Epithelial cell of prostate (primary cell): ENCODE results near the gene POLR2J.
A peak's percentile ranks its signal among the peaks of the same experiment; 100 is the strongest.

ENCODE experiments used
- DNase-seq: peaks from one replicate; pipeline ENCODE4 v3.0.0-alpha.2; 2011; ENCODE audit warnings: low read depth, low spot score
- H3K27ac ChIP-seq: fragments of 450-650 bp; 2 replicates; pipeline ENCODE4 v1.5.1; 2017; ENCODE audit warnings: mild to moderate bottlenecking

Gene POLR2J

DNA sequence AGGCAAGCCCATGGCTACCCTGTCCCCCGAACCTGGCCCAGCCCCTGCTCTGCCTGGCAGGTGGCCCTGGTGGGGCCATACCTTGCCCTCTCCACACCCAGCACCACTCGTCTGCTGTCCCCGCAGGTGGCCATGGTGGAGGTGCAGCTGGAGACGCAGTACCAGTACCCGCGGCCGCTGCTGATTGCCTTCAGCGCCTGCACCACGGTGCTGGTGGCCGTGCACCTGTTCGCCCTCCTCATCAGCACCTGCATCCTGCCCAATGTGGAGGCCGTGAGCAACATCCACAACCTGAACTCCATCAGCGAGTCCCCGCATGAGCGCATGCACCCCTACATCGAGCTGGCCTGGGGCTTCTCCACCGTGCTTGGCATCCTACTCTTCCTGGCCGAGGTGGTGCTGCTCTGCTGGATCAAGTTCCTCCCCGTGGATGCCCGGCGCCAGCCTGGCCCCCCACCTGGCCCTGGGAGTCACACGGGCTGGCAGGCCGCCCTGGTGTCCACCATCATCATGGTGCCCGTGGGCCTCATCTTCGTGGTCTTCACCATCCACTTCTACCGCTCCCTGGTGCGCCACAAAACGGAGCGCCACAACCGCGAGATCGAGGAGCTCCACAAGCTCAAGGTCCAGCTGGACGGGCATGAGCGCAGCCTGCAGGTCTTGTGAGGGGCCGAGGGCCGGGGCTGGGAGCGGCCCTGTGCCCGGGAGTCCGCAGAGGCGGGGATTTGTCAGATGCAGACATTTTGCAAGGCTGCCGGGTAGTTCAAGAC, 32.1 kb downstream of the POLR2J start:
- H3K27ac ChIP-seq, result no peak overlapping the region
- DNase-seq, result no peak

DNA sequence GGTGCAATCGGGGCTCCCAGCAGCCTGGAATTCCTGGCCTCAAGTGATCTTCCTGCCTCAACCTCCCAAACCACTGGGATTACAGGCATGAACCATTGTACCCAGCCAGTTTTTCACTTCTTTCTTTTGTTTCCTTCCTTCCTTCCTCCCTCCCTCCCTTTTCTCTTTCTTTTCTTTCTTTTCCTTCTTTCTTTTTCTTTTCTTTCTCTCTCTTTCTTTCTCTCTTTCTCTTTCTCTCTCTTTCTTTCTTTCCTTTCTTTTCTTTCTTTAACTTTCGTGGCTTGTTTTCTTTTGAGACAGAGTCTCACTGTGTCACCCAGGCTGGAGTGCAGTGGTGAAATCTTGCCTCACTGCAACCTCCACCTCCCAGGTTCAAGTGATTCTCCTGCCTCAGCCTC, 33.0 kb downstream of the POLR2J start:
- H3K27ac ChIP-seq, result no peak overlapping the region
- no peak for DNase-seq

- no peak for DNase-seq
- H3K27ac ChIP-seq, result no peak overlapping the region
Measured at GRCh38 chr7:102444961-102445673, 33.6 kb downstream of the POLR2J start.

- no peak for DNase-seq
- H3K27ac ChIP-seq, result no peak overlapping the region
Measured at GRCh38 chr7:102439963-102440795, 38.5 kb downstream of the POLR2J start.

- no peak overlapping the region for H3K27ac ChIP-seq
- no peak for DNase-seq
Measured at GRCh38 chr7:102436118-102436517, 42.6 kb downstream of the POLR2J start.

DNA sequence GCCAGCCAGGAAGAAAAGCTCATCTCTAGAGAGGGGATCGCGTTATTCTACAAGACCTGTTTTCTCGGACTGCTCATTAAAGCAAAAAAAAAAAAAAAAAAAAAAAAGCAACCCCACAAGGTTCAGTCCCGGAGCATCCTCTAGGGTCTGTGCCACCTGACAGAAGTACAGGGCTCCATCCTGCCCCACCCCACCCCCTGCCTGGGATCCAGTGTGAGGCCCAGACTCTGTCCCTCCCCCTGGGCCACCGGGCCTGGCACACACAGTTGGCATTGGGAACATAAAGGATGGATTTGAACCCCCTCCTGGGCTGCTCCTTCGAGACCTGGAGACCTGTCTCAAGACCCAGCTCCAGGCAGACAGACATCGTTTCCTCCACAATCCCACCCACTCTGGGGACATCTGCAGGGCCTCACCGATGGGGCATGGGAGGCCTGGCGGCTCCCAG, 44.7 kb downstream of the POLR2J start:
- no peak for DNase-seq
- no peak overlapping the region for H3K27ac ChIP-seq

DNA sequence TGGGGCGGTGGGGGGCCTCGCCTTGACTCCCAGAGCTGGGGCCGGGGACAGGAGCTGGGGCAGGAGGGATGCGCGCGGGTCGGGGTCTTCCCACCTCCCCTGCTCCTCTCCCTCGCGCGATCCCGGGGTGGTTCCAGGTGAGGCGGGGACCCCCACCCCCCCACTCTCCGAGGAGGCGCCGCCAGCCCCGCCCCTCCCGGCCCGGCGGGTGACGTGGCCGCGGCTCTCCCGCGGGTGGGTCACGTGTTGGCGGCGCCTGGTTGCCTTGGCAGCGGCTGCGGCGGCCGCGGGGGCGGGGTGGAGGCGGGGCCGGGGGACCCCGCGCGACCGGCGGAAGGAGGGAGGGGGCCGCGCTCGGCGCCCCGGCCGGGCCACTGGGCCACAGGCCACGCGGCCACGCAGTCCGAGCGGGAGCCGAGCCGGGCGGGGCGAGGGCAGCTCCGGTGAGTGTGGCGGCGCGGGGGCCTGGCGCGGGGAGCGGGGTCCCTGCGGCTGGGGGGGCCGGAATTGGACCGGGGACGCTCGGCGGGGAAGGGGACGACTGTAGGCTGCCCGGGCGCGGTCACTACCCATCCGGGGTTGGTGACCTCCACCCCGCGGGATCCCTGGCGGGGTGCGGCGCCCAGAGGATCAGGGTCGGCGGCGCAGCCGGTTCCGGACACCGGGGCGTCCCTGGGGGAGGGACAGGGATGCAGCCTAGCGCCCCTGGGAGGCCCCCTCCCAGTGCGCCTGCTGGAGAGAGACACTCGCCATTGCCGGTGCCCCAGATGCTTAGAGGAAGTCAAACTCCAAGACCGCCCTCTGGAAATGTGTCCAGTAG, 45.3 kb downstream of the POLR2J start, which contains the start of gene ORAI2:
TSS of gene ORAI2 (plus strand) at position 357 of the 820 bp plus-strand sequence. CDS start 5,382 bp downstream, outside the sequence.
- DNase-seq, result no peak
- peak within 1 kb of the TSS; percentile 76 for H3K27ac ChIP-seq

DNA sequence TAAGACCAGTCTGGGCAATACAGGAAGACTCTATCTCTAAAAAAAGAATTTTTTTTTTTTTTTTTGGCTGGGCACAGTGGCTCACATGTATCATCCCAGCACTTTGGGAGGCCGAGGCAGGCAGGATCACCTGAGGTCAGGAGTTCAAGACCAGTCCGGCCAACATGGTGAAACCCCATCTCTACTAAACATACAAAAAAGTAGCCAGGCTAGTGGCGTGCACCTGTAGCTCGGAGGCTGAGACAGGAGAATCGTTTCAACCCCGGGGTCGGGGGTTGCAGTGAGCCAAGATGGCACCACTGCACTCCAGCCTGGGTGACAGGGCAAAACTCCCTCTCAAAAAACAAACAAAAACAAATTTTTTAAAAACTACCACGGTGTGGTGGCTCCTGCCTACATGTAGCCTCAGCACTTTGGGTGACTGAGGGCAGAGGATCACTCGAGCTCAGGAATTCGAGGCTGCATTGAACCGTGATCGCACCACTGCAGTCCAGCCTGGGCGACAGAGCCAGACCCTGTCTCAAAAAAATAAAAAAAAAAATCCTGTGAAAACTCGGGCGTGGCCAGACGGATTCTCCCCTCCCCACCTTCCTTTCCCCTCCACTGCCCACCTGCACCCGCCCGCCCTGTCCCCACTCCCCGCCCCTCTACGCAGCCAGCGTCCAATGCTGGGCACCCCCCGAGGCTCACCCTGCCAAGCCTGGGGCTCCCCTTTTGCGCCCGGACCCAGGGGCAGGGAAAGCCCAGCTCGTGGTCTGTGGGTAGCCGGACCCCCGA, 46.1 kb downstream of the POLR2J start:
- no peak for DNase-seq

DNA sequence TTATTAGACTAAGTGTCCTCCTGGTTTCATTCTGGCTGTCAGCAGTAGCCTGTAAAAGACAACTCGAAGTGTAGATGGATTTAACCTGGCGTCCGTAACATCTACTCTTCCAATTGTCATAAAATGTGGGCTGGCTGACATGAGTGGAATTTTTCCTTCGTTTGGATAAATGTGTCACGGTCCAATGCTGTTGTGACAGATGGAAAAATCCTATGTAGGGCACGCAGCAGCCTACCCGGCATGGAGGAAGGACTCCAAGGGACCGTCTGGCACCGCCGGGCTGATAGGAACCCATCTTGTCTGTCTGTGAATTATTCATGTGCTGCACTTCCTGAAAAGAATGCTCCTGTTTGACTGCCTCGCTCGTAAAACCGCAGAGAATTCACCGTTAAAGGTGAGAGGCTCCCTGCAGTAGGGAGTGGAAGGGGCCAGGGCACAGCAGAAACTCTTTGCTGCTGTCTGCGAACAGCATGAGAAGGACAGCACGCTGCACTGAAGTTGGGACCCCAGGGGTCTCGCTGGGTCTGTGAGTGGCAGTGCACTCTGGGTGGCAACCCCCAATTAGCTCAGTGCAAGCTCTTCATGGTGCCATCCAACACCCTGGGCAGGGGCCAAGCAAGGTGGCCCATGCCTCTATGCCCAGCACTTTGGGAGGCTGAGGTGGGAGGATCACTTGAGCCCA, 47.0 kb downstream of the POLR2J start:
- DNase-seq, result no peak
- peak overlapping the region; percentile 76 for H3K27ac ChIP-seq

More for the DNA sequence above, 46.1 kb downstream of the POLR2J start:
- H3K27ac ChIP-seq, result peak overlapping the region; percentile 76

DNA sequence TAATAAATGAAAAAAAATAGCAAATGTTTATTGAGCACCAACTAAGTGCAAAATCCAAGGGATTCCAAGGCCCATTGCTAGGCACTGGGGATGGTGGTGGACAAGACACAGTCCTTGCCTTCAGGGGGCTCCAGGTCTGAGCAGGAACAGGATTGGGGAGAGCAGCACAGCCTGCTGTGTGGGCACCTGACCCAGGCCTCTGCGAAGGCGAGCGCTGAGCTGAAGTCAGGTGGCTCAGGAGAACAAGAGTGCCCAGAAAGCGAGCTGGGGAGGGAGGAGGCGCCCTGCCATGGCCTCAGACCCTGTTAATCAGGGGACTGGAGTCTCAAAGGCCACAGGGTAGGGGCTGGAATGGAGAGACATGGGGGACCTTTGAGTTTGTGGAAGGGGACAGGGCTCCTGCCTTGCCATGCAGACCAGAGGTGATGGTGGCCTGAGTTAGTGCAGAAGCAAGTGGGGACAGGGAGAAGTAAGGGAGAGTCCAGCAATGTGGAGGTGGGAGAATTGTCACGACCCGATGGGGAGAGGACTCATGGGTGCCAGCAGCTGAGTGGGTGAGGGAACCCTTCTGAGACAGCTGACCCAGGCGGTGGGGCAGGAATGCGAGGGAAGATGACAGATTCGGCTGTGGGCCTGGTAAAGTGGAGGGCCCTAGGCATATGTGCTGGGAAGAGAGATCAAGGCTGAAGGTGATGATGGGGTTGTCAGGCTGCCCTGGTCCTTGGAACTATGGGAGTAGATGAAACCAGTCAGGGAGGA, 49.4 kb downstream of the POLR2J start:
- DNase-seq, result no peak
- no peak overlapping the region for H3K27ac ChIP-seq

GRCh38 chr7:102427019-102427405, 51.7 kb downstream of the POLR2J start:
- H3K27ac ChIP-seq, result no peak overlapping the region
- DNase-seq, result no peak

GRCh38 chr7:102426268-102427018, 52.3 kb downstream of the POLR2J start:
- no peak overlapping the region for H3K27ac ChIP-seq
- DNase-seq, result no peak

DNA sequence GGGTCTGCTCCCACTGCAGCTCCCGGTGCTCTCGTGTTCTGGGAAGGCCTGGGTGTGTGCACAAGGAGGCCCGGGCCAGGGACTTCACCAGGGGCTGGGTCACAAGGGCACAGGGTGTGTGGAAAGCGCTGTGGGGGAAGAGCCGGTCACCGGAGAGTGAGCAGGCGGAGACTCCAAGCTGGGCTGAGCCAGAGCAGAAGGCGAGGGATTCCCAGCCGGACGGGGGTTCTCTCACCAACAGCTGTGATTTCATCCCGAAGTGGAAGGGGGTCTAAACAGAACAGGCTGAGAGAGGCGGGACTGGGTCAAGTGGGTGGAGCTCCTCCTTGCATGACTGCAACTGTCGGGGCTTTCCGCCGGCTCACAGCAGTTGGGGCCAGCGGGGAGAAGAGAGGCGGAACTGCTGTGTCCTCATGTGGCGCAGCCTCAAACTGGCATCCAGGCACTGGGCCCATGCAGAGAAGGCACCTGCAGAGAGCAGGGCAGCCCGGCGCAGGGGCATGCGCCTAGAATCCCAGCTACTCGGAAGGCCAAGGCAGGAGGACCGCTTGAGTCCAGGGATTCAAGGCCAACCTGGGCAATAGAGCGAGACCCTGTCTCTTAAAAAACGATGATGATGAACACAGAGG, 53.0 kb downstream of the POLR2J start:
- no peak for DNase-seq
- no peak overlapping the region for H3K27ac ChIP-seq

DNA sequence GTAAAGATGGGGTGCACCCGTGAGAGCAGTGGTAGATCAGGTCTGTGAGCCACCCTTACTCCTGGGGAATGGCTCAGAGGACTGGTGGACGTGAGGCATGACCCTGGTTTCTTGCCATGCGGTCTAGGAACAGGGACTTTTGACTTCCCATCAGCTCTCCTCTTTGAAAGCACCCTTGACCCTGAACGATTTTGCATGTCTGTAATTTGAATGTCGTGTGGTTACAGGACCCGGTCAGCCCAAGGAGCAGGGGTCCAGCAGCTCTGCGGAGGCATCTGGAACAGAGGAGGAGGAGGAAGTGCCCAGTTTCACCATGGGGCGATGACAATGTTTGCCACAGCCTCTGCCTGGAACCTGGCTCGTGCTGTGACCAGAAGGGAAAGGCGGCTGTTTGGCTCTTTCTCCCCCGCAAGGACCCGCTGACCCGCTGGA, 53.9 kb downstream of the POLR2J start:
- DNase-seq, result no peak
- H3K27ac ChIP-seq, result no peak overlapping the region

DNA sequence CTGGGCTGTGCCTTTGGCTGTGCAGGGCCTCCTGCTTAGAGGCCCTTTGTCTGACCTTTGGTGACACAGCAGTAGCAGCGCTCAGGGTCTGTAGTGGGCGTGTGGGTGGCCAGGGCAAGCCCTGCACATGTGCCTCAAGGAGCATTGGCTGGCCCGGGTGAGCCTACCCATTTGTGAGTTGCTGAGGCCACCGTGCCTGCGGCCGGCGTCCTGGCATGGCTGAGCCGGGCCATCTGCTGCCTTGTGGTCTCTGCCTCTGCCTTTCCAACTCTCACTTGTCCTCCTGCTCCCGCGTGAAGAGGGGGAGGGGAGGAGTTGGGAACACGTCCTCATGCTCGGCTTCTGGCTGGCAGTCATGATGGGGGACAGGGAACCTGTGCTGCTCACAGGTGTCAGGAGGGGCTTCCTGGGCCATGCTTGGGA, 54.6 kb downstream of the POLR2J start:
- no peak overlapping the region for H3K27ac ChIP-seq
- no peak for DNase-seq
